Endodermal cell (in vitro differentiated cells): ENCODE data around the gene PRMT5. TPM values are rescaled to one million over a fixed set of nuclear protein-coding genes. Genes with fewer than 3 reads are reported as not detected.
"Not testable (repeated sequence)": the region's sequence is repeated elsewhere in the genome, so short reads cannot be mapped to it uniquely, and the experiment has no call there.

Experiments used
- DNase-seq: peaks from one replicate; pipeline ENCODE4 v3.0.0-alpha.2; 2017
- H3K27ac ChIP-seq: 2 replicates; pipeline ENCODE4 v1.5.1; 2013; ENCODE audit warnings: mild to moderate bottlenecking, low read depth, low read length, moderate library complexity
- H3K27me3 ChIP-seq: 2 replicates; pipeline ENCODE4 v1.6.1; 2013; ENCODE audit warnings: mild to moderate bottlenecking, low read length, moderate library complexity; ENCODE audit not compliant: insufficient read depth, control insufficient read depth, poor library complexity, severe bottlenecking
- H3K36me3 ChIP-seq: 2 replicates; pipeline ENCODE4 v1.7.0; 2013; ENCODE audit warnings: mild to moderate bottlenecking, low read length, moderate library complexity; ENCODE audit not compliant: control insufficient read depth, insufficient read depth
- H3K4me1 ChIP-seq: one replicate; pipeline ENCODE4 v1.7.0; 2013; ENCODE audit warnings: low read length; ENCODE audit not compliant: control insufficient read depth, insufficient read depth
- H3K4me3 ChIP-seq: 2 replicates; pipeline ENCODE4 v1.5.1; 2013; ENCODE audit warnings: mild to moderate bottlenecking, low read length, moderate library complexity
- H3K9ac ChIP-seq: 2 replicates; pipeline ENCODE4 v1.6.1; 2013; ENCODE audit warnings: mild to moderate bottlenecking, low read length, moderate library complexity; ENCODE audit not compliant: poor library complexity, severe bottlenecking; ENCODE audit errors: extremely low read depth
- H3K9me3 ChIP-seq: 2 replicates; pipeline ENCODE4 v1.6.1; 2013; ENCODE audit warnings: mild to moderate bottlenecking, low read length, moderate library complexity; ENCODE audit not compliant: control insufficient read depth
- H3K27ac Mint-ChIP-seq: 2 replicates; pipeline ENCODE4 v1.8.0; 2020; ENCODE audit warnings: mixed read lengths
- H3K27me3 Mint-ChIP-seq: 2 replicates; pipeline ENCODE4 v1.8.0; 2021; ENCODE audit warnings: mild to moderate bottlenecking, mixed read lengths; ENCODE audit not compliant: insufficient read depth
- H3K36me3 Mint-ChIP-seq: 2 replicates; pipeline ENCODE4 v1.8.0; 2020; ENCODE audit warnings: low read depth, mixed read lengths
- H3K4me1 Mint-ChIP-seq: 2 replicates; pipeline ENCODE4 v1.8.0; 2020; ENCODE audit warnings: mixed read lengths
- H3K4me3 Mint-ChIP-seq: 2 replicates; pipeline ENCODE4 v1.8.0; 2020; ENCODE audit warnings: mild to moderate bottlenecking, moderate library complexity, mixed read lengths
- H3K9me3 Mint-ChIP-seq: 2 replicates; pipeline ENCODE4 v1.8.0; 2020; ENCODE audit warnings: mild to moderate bottlenecking, mixed read lengths
- CTCF ChIP-seq: fragments of 200-600 bp; sonication (generic); conservative IDR thresholded peaks from 2 replicates; pipeline ENCODE4 v1.5.0; 2021; ENCODE audit warnings: antibody characterized with exemption, mild to moderate bottlenecking
- WGBS, 2 experiments: methylation state at CpG; one replicate each; pipeline versions ENCODE4 v1.1.5 to v1.1.7; 2013; ENCODE audit warnings: missing lambda C conversion rate in 2 of 2, mixed read lengths in 1 of 2; ENCODE audit not compliant: insufficient coverage in 1 of 2, insufficient read length in 1 of 2; 5-methylcytosine and 5-hydroxymethylcytosine counted together
- total RNA-seq, 2 donors: library from RNA; stranded (reverse); fragmentation: NEBNext Ultra II Directional in 1 of 2; extraction: Animal tissue kit (Norgen Biotek cat#: 25700) in 1 of 2; gene quantifications; 2 replicates in 1 of 2; 3 replicates in 1 of 2; pipeline ENCODE4 v1.2.1, GENCODE V29; 2021

The PRMT5 gene
- total RNA-seq, 2 donors from 2014 or later = 111 to 112 TPM

GRCh38 chr14:22971152-22971551 is 42.0 kb upstream of the PRMT5 start:
- Mint-ChIP-seq H3K27me3 (no peaks in the 10 kb centered on the region), H3K4me3 (no peak overlapping the region), H3K4me1 (peaks cover 12% of the 10 kb centered on the region), H3K27ac (no peak overlapping the region), H3K9me3 (no peaks in the 10 kb centered on the region), H3K36me3 (peaks cover 53% of the 10 kb centered on the region)
- Histone ChIP-seq H3K27me3 (no peaks in the 10 kb centered on the region), H3K4me1 (no peaks in the 10 kb centered on the region), H3K4me3 (no peak overlapping the region), H3K27ac (no peak overlapping the region), H3K9ac (no peak overlapping the region), H3K36me3 (peaks cover 49% of the 10 kb centered on the region), H3K9me3 (no peaks in the 10 kb centered on the region)
- no peak for TF ChIP-seq CTCF
- no peak for DNase-seq
- WGBS, 2 experiments = 100% methylated on average over 1 of the region's 1 CpG

GRCh38 chr14:22966783-22967269 is 37.6 kb upstream of the PRMT5 start:
- no peaks in the 10 kb centered on the region for H3K9me3 Mint-ChIP-seq
- H3K27ac Mint-ChIP-seq = peak overlapping the region; percentile 78
- Histone ChIP-seq H3K27me3 (no peaks in the 10 kb centered on the region), H3K4me3 (no peak overlapping the region), H3K9ac (no peak overlapping the region), H3K4me1 (no peaks in the 10 kb centered on the region), H3K9me3 (no peaks in the 10 kb centered on the region), H3K36me3 (peaks cover 14% of the 10 kb centered on the region), H3K27ac (no peak overlapping the region)
- no peaks in the 10 kb centered on the region for H3K27me3 Mint-ChIP-seq
- H3K4me3 Mint-ChIP-seq = no peak overlapping the region
- H3K36me3 Mint-ChIP-seq = peaks cover 19% of the 10 kb centered on the region
- WGBS, 2 experiments = 77 to 81% methylated on average over 3 to 4 of the region's 4 CpGs
- peaks cover 7% of the 10 kb centered on the region for H3K4me1 Mint-ChIP-seq
- DNase-seq = no peak
- TF ChIP-seq CTCF = no peak

- not testable (repeated sequence) for H3K9me3 Mint-ChIP-seq, DNase-seq, H3K4me1 ChIP-seq, H3K27me3 Mint-ChIP-seq, H3K4me3 Mint-ChIP-seq, H3K27ac ChIP-seq, H3K9me3 ChIP-seq, H3K36me3 ChIP-seq, H3K27ac Mint-ChIP-seq, H3K9ac ChIP-seq, H3K27me3 ChIP-seq, H3K4me1 Mint-ChIP-seq, H3K4me3 ChIP-seq
- 86 to 91% methylated on average over 7 to 15 of the region's 15 CpGs for WGBS, 2 experiments
- H3K36me3 Mint-ChIP-seq = peaks cover 12% of the 10 kb centered on the region
Observed at GRCh38 chr14:22965916-22966782, 37.0 kb upstream of the PRMT5 start.
